GM21737 (cell line): Measurements from ENCODE around the gene TRIM67.
"Not testable (repeated sequence)": the region's sequence is repeated elsewhere in the genome, so short reads cannot be mapped to it uniquely, and the experiment has no call there.

Source experiments
- ATAC-seq: cut with Tn5 transposase; IDR thresholded peaks from one replicate; pipeline ENCODE4 v1.9.1; 2021; ENCODE audit warnings: mild to moderate bottlenecking, moderate library complexity; ENCODE audit not compliant: unreplicated experiment

The TRIM67 gene

DNA sequence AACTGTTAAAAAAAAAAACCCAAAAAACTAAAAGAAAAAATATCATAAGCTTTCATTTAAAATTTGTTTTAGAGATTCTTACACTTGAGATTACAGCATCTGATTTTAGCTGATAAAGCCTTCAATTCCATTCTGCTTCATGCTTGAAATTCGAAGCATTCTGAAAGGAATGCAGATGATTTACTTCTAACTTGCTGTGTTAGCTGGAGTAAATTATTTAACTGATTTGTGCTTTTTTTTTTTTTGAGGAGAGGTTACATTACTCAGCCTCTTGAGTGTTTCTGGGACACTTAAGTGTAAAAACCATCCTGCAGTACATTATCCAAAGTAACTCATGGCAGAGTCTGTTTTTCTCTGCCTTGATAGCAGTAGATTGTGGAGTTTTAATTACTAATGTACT is 4.5 kb upstream of the TRIM67 start:
- ATAC-seq: no peak

DNA sequence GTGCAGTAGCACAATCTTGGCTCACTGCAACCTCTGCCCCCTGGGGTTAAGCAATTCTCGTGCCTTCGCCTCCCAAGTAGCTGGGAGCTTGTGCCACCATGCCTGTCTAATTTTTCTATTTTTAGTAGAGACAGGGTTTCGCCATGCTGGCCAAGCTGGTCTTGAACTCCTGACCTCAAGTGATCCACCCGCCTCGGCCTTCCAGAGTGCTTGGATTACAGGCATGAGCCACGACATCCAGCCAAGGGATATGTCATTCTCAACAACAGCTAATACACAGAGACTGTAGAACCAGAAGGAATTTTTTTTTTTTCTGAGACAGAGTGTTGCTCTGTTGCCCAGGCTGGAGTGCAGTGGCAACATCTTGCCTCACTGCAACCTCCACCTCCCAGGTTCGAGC is 3.7 kb upstream of the TRIM67 start:
- ATAC-seq: not testable (repeated sequence)

DNA sequence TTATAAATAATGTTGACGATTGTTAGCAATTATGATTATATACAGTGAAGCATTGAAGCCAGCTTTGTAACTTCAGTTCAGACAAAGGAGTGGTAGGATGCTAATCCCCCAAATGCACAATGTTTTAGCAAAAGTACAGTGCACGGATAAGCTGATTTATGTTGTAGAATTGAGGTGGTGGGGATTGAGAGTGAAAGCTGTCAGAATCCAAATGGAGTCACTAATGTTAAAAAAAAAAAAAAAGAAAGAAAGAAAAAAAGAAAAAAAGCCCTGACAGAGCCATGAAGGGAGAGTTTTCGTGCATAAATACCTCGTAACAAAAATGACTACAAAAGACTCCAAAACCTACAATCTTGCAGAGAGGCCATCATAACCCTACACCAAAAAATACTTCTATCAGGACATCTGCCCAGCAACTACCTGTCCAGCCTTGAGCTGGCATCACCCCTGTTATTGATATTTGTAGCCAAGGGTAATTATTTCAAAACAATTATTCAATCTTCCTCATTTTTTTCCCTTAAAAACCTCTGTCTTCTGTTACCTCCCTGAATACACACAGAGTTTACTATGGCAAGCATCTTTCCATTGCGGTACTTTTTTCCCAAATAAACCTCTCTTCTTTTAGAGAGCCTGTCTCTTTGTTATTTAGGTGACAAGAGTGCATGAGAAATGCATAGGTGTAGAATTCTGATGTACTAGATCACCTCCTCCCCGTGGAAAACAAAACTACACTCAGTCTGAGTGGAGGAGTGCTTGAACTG is 2.5 kb upstream of the TRIM67 start:
- ATAC-seq: no peak

DNA sequence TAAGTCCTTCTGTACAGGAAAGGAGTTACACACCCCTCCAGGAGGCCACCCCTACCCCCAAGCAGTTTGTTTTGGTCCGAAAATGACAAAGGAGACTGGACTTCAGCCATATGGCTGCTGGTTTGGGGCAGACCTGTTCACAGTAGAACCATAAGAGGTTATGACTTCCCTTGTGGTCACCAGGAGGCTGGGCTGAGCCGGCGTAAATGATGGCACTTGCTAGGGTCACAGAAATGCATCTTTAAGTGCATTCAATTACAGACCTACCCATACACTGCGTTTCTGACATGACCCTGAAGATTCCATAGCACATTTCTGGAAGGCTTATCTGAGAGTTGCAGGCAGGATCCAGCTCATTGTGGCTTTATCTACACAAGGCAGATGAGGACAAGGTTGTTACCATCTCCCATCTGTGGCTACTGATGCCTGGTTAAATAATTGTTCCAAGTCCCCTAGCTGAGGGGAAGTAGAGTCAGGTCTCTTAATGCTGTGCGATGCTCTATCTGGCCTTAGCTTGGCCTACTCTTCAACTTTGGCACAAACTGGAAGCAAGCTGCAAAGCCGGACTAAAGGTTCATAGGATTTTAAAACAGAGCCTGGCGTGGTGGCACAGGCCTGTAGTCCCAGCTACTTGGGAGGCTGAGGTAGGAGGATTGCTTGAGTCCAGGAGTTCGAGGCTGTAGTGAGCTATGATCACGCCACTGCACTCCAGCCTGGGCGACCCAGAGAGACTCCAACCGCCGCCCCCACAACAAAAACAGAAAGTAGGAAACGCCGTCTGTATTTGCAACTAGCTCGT is 1.7 kb upstream of the TRIM67 start:
- ATAC-seq: no peak

DNA sequence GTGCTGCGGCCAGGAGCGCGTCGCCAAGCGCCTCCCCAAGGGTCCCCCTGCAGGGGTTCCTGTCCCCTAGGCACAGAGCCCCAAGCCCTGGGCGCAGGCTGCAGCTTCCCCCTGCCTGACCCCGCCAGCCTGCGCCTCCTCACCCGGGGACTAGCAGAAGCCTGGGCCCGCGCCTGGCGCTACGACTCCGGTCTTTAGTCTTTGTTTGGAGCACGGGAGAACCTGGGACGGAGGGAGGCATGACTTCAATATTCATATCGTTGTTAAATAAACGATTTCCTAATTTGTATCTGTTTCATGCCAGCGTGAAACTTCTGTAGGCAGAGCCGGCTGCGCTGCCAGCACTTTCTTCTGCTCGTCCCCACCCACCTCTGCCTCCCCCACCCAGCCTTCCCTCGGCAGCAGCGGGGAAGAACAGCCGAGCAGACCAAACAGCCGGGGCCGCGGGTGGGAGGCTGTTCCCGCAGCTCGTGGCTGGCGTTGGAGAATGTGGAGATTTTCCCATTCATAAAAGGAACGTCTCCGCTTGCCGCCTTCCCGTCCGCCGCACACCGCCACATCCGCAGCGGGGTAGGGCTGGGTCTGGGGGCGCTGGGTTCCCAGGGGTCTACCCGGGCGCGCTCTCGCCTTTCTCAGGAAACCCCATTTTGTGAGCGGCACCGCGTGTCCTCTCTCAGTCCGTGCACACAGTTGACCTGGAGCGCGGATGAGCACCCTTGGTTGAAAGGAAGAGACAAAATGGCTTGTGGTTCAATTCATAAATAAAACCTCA is 777 bp upstream of the TRIM67 start:
- ATAC-seq: no peak

DNA sequence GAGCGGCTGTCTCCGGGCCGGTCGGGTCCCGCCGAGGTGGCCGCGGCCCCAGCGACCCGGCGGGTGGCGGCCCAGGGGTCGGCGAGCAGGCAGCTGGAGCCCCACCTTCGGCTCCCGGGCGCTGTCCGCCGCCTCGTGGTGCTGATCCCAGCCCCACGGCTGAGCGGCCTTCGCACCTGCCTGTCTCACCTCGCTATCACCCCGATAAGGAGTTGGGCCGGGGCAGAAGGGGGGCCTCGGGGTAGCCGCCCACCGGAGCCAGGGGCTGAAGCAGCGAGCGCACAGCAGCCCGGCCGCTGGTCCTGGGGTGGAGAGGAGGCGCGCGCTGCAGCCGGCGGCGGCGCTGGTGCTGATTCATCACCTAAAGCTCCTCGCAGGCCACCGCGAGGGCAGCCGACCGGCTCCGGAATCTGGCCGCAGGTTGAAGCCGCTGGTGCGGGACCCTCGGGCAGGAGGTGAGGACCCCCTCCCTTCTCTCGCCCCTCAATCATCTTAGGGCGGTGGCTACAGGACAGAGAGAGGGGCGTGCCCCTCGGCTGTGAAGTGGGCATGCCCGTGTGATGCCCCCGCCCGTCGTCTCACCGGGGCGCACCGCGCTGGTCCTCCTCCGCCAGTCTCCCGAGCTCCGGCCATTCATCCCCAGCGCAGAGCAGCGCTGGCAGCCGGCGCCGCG is 575 bp downstream of the TRIM67 start:
- no peak for ATAC-seq

DNA sequence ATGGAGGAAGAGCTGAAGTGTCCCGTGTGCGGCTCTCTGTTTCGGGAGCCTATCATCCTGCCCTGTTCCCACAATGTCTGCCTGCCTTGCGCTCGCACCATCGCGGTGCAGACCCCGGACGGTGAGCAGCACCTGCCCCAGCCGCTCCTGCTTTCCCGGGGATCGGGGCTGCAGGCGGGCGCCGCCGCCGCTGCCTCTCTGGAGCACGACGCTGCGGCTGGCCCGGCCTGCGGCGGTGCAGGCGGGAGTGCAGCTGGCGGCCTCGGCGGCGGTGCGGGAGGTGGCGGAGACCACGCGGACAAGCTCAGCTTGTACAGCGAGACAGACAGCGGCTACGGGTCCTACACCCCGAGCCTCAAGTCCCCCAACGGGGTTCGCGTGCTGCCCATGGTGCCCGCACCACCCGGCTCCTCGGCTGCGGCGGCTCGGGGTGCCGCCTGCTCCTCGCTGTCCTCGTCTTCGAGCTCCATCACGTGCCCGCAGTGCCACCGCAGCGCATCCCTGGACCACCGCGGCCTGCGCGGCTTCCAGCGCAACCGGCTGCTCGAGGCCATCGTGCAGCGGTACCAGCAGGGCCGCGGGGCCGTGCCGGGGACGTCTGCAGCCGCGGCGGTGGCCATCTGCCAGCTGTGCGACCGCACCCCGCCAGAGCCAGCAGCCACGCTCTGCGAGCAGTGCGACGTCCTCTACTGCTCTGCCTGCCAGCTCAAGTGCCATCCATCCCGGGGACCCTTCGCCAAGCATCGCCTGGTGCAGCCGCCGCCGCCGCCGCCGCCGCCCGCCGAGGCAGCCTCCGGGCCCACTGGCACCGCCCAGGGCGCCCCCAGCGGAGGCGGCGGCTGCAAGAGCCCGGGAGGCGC is 1.3 kb downstream of the TRIM67 start:
- no peak for ATAC-seq

DNA sequence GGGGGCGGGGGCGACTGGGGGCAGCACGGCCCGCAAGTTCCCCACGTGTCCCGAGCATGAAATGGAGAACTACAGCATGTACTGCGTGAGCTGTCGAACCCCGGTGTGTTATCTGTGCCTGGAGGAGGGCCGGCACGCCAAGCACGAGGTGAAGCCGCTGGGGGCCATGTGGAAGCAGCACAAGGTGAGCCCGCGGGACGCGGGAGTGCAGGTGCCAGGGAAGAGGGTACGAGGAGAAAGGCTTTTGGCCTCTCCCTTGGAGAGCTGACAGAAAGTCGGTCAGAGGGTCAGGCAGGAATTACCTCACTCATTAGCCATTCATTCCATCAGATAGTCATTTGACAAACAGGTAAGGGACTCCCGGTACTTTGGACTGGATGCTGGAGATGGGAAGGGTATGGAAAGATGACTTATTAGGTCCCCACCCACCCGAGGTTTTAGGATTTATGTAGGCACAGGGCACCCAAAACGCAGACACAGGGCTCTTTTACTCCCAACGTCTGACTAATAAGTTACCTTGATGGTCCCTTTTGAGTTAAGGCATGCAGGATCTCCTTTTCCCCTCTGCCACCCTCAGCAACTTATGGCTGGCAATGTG is 2.1 kb downstream of the TRIM67 start:
- ATAC-seq: no peak

DNA sequence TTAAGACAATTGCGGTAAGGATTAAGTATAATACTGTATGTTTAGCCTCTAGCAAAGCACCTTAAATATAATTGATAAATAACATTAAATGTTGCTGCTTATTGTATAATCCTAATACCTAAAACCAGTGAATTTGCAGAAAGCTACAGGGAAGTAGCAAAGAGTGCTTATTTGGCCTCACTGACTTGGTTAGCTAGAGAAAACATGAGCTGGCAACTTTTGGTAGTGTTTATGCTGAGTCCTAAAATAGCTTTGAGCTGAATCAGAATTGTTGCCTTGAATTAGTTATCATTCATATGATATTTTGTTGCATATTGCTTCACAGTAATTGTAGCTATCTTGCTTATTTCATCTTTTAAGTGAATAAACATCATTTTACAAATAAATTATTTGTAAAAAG is 3.5 kb downstream of the TRIM67 start:
- no peak for ATAC-seq

DNA sequence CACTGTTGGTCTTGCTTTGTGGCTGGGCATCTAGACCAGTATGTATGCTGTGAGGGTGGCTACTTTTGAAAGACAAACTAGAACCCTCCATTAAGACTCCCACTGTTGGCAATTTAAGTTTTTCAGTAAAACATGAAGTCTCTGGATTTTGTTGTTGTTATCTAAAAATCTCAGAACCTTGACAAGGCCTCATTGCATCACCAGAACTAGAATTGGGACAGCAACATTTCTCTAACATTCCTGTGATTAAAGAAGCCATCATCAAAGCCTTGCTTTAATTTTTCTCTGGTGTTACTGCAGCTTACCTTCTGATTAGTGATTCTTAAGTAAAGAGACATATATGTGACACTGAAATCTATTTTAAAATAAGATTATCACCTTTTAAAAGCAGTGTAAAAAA is 4.5 kb downstream of the TRIM67 start:
- ATAC-seq: no peak

DNA sequence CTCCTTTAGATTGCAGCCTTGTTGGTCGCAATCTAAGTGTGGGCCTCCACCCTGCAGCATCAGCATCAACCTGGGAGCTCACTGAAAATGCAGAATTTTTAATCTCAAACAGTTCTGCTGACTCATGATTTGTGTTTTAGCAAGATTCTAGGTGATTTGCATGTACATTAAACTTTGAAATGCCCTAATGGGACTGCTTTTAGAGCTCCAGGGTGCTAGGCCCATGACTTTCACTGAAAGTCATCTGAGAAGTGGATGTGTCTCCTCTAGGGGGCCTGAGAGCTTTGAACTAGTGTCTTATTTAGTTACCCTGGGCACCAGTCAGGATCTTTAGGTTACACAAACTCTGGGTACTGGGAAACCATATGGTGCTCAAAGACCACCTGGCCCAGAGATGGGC is 9.0 kb downstream of the TRIM67 start:
- no peak for ATAC-seq

DNA sequence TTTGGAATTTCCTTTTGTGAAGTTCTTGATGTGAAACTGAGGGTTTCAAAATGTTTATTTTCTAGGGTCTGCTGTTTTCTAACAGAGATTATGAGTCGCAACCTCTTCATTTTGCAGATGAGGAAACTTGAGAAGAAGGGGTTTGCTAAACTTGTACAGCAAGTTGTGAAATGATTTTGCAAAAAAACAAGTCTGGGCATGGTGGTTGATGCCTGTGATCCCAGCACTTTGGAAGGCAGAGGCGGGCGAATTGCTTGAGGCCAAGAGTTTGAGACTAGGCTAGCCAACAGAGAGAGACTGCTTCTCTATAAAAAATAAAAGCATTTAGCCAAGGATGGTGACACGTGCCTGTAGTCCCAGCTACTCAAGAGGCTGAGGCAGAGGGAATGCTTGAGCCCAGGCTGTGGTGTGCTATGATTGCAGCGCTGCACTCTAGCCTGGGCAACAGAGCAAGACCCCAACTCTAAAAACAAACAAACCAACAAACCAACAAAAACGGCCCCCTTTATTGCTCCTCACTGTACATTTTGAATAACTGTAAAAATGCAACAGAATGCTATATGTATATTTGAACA is 9.9 kb downstream of the TRIM67 start:
- no peak for ATAC-seq

DNA sequence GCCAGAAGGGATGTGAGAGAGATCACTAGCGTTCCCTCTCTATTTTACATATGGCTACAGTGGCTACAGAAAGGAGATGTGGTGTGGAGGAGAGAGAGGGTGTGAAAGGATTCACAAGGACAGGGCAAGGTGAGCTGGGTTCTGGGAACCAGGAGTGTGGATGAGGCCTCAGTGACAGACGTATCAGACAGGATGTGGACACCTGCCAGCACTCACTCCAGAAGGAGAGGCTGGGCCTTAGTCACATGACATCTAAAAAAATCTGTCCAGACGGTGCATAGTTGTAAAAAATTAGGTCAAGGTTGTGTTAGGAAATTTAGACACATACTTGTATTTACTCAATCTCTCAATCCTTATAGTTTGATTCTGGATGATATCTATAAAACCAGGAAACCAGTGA is 10.6 kb downstream of the TRIM67 start:
- no peak for ATAC-seq

DNA sequence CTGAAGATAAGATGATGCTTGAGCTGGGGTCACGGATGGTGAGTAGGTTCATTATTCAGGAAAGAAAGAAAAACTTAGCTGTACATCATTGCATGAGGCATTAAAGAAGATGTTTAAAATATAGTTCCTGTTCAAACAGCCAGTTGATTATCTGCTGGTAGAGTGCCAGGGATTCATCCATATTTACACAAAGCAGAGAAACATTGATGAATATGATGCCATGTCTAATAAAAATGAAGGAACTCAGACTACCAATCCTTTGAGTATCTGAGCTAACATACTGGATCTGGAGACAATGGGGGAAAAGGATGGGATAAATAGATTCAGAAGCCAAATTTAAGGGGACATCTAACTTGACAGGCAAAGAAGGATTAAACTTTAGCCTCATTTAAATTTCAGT is 14.6 kb downstream of the TRIM67 start:
- no peak for ATAC-seq

DNA sequence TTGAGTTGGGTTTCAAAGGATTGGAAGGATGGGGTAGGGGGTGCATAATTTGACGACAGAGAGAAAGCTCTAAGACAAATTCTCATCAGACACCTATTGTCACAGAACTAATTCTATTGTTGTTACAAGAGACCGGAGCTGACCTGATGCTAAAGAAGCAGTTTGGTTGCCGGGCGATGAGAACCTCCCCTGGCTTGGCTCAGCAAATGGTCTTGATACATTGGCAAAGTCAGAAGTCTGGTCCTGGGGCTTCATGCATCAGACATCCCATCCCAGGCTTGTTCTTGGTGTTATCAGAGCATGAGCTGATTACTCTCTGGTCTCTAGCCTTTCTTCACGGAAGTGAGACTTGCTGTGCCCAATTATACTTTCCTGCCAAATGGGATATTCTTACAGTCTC is 15.4 kb downstream of the TRIM67 start:
- ATAC-seq: no peak

DNA sequence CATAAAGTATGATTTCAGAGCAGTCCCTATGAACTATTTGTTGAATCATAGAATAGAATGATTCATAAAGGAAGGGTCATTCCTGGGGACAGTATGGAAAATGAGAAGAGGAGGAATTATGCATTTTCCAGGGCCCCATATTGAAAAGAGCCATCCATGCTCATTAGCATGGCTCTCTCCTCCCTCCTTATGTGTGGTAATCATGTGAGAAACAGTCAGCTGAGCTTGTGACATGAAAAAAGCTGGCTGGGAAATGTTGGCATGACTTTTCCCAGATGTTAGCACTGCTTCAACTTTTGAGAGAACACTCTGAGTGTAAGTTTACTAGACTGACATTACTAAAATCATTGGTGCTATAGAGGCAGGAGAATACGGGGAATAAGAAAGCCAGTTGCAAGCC is 16.1 kb downstream of the TRIM67 start:
- no peak for ATAC-seq

DNA sequence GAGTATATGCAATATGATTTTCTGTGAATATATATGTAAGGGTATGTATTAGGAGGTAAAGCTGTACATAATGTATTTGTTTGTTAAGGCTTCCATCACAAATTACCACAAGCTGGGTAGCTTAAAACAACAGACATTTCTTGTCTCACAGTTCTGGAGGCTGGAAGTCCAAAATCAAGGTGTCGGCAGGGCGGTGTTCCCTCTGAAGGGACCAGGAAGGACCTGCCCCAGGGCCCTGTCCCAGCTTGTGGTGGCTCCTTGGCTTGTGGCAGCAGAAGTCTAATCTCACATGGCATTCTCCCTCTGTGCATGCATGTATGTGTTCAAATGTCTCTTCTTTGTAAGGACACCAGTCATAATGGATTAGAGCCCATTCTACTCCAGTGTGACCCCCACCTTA is 17.1 kb downstream of the TRIM67 start:
- ATAC-seq: no peak

DNA sequence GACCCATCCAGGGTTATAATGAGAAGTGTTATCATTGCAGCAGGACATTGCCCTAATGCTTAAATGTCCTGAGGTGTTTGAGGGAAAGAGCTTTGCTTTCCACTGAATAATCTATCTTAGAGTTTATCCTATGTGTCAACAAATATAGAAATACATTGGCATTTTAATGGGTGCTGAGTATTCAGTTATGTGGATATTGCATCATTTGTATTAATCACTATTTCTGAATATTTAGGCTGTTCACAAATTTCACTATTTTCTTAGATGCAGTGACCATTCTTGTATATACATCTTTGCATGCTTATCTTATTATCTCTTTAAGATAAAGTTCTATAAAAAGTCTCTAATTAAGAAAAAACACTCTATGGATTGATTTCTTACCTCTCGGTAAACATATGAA is 18.2 kb downstream of the TRIM67 start:
- ATAC-seq: no peak

DNA sequence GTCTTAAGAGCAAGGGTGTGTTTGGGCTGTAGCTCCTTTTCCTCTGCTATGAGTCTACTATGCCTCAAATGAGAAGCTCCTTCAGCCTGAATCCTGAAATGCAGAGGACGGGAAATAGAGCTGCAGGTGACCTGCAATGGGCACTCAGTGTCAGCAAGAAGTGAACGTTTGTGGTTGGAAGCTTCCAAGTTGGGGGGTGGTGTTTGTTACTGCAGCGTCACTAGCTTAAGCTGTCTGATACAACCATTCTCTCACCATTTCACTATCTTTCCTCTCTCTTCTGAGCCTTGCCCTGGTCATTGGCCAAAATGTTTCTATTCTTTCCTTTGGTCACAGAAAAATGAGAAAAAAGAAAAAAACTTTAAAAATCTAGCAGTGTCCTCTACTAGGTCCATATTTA is 19.4 kb downstream of the TRIM67 start:
- ATAC-seq: no peak

DNA sequence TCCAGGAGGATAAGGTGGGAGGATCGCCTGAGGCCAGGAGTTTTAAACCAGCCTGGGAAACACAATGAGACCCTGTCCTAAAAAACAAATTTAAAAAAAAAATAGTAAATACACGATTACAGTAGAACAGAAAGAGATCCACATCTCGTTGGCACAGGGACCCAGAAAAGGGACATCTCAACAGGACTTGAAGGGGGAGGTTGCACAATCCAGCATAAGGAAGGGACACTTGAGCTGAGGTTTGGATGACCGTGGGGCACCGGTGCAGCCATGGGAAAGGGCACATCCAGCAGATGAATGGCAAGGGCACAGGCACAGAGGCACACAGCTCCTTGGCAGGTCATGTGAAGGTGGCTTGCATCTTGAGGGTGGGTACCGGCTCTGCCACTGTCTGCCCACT is 20.5 kb downstream of the TRIM67 start:
- ATAC-seq: no peak
